Measurements from ENCODE around the gene MAS1.
"Not testable (repeated sequence)": the region's sequence is repeated elsewhere in the genome, so short reads cannot be mapped to it uniquely, and the experiment has no call there.

MAS1 gene

DNA sequence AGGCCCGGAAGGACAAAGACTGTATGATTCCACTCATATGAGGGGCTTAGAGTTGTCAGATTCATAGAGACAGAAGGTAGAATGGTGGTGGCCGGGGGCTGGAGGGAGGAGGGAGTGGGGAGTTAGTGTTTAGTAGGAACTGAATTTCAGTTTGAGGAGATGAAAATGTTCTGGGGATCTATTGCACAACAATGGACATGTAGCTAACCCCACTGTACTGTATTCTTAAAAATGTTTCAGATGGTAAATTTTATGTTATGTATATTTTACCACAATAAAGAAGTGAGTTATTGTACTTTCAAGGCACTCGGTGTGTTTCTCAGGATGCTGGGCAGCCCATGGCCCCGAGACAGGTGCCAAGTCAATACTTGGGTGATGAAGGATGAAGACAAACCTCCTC is 25.4 kb downstream of the MAS1 start:
- TF ChIP-seq, protein P1, sequence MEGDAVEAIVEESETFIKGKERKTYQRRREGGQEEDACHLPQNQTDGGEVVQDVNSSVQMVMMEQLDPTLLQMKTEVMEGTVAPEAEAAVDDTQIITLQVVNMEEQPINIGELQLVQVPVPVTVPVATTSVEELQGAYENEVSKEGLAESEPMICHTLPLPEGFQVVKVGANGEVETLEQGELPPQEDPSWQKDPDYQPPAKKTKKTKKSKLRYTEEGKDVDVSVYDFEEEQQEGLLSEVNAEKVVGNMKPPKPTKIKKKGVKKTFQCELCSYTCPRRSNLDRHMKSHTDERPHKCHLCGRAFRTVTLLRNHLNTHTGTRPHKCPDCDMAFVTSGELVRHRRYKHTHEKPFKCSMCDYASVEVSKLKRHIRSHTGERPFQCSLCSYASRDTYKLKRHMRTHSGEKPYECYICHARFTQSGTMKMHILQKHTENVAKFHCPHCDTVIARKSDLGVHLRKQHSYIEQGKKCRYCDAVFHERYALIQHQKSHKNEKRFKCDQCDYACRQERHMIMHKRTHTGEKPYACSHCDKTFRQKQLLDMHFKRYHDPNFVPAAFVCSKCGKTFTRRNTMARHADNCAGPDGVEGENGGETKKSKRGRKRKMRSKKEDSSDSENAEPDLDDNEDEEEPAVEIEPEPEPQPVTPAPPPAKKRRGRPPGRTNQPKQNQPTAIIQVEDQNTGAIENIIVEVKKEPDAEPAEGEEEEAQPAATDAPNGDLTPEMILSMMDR (IDR thresholded peaks at IDR 0.05; ENCODE audit: extremely low read depth, insufficient read depth, missing control alignments): no peak
- no peak for DNase-seq (ENCODE audit: low spot score)
- in situ Hi-C loops (cut with MboI; ENCODE audit: low pct_unique_long_range_greater_than_20kb, low sequenced_read_pairs, unreplicated experiment): no loop called here

DNA sequence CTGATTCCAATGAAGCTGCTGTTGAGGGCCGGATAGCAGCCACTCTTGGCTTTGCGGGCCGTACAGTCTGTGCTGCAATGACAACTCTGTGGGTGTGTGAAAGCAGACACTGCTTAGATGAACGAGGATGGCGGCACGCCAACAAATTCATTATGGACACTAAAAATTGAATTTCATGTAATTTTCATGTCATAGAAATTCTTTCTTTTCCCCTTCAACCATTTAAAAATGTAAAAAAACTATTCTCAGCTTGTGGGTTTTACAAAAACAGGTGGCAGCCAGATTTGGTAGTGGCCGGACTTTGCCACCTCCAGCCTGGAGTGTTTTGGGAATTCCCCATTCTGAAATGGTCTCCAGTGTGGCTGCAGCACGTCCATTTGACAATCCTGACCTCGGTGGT is 26.0 kb downstream of the MAS1 start:
- TF ChIP-seq, protein P1 (IDR thresholded peaks at IDR 0.05; ENCODE audit: extremely low read depth, insufficient read depth, missing control alignments): no peak
- in situ Hi-C loops (cut with MboI; ENCODE audit: low pct_unique_long_range_greater_than_20kb, low sequenced_read_pairs, unreplicated experiment): no loop called here
- DNase-seq (ENCODE audit: low spot score): no peak

DNA sequence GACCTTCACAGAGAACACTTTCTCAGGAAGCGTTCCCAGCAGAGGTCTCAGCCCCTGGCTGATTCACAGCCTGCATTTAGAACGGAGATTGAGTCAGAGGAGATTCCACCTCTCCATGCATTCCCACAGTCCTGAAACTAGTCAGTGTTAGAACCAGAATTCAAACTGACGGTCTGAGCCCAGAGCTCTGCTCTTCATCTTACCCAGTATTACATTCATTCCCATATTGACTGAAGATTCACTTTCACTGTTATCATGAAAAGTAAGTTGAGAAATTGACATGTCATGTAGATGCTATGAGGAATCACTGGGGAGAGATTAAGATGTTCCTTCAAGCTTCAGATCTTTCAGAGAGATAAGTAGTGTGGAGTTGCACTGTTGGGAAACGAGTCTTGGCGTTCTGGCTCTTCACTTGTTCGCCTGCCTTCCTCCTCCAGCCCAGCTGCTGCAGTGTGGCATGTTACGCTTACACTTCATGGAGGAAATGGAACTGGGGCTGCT is 28.3 kb downstream of the MAS1 start:
- TF ChIP-seq, protein P1 (IDR thresholded peaks at IDR 0.05; ENCODE audit: extremely low read depth, insufficient read depth, missing control alignments): no peak
- no peak for DNase-seq (ENCODE audit: low spot score)
- in situ Hi-C loops (cut with MboI; ENCODE audit: low pct_unique_long_range_greater_than_20kb, low sequenced_read_pairs, unreplicated experiment): no loop called here

DNA sequence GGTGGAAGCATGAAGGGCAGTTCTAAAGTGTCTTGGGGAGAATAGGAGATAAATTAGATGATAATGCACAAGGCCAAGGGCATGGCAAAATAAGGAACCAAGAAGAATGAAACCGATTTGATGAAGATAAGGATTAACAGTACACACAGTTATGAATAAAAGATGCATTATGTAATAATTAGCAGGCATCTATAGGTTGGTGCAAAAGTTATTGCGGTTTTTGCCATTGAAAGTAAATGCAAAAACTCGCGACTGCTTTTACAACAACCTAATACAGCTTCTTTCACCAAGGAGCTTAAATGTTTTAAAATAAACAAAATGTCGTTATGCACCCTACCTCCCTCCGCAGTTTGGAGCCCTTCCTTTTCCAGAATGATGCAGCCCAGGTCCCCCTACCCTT is 29.0 kb downstream of the MAS1 start:
- TF ChIP-seq, protein P1 (IDR thresholded peaks at IDR 0.05; ENCODE audit: extremely low read depth, insufficient read depth, missing control alignments): no peak
- in situ Hi-C loops (cut with MboI; ENCODE audit: low pct_unique_long_range_greater_than_20kb, low sequenced_read_pairs, unreplicated experiment): no loop called here
- no peak for DNase-seq (ENCODE audit: low spot score)

DNA sequence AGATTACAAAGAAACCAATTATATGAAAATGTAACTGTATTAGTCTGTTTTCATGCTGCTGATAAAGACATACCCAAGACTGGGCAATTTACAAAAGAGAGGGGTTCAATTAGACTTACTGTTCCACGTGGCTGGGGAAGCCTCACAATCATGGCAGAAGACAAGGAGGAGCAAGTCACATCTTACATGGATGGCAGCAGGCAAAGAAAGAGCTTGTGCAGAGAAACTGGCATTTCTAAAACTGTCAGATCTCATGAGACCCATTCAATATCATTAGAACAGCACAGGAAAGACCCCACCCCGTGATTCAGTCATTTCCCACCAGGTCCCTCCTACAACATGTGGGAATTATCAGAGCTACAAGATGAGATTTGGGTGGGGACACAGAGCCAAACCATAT is 33.4 kb downstream of the MAS1 start:
- in situ Hi-C loops (cut with MboI; ENCODE audit: low pct_unique_long_range_greater_than_20kb, low sequenced_read_pairs, unreplicated experiment); DNase-seq (ENCODE audit: low spot score): not testable (repeated sequence)

DNA sequence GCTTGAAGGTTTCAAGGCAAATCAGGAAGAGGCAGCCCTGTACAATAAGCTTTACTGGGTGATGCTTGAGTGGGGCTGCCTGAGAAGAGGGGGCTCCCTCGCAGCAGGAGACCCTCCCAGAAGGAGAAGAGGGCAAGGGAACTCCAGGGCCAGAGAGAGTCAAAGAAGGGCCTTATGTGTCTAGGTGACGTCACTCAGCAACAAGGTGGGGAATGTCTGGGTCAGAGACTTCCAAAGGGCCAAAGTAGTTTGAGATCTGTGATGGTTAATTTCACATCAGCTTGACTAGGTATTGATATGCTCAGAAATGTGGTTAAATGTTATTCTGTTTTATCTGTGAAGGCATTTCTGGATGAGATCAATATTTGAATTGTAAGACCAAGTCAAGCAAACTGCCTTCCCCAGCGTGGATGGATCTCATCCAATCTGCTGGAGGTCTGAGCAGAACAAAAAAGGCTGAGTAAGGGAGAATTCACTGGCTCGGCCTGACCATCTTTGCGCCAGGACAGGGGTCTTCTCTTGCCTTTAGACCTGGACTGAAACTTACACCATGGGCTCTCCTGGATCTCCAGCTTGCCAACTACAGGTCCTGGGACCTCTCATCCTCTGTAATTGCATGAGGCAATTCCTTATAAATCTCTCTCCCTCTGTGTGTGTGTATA is 35.9 kb downstream of the MAS1 start:
- no peak for DNase-seq (ENCODE audit: low spot score)
- in situ Hi-C loops (cut with MboI; ENCODE audit: low pct_unique_long_range_greater_than_20kb, low sequenced_read_pairs, unreplicated experiment): loop anchor here (25.0 kb wide), 1 partner anchor 214 kb away; no protein-coding TSS in a partner anchor

DNA sequence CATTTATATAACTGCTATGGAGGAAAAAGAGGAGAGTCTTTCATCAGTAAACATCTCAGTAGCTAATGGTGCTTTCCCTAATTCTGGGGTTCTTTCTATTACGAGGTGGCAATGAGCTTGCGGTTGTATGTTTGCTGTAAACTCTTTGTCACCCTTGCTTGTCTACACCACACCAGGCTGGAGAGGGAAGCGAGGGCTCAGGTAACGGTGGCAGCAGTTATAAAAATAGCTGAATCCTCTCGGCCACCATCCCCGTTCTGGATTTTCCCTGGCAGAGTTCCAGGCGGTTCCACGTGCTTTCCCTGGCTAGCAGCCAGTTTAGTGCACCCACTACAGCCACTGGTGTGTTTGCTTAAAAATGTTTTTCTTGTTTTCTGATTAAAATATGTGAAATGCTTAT is 39.0 kb downstream of the MAS1 start:
- TF ChIP-seq, protein P1 (IDR thresholded peaks at IDR 0.05; ENCODE audit: extremely low read depth, insufficient read depth, missing control alignments): no peak
- no peak for DNase-seq (ENCODE audit: low spot score)
- in situ Hi-C loops (cut with MboI; ENCODE audit: low pct_unique_long_range_greater_than_20kb, low sequenced_read_pairs, unreplicated experiment): loop anchor here (25.0 kb wide), 1 partner anchor 218 kb away; no protein-coding TSS in a partner anchor

More for the DNA sequence above, 35.9 kb downstream of the MAS1 start:
- TF ChIP-seq, protein P1 (IDR thresholded peaks at IDR 0.05; ENCODE audit: extremely low read depth, insufficient read depth, missing control alignments): no peak

Measured in GM13977 (cell line).